ENCODE data around the gene PLAC8L1.

The PLAC8L1 gene

DNA sequence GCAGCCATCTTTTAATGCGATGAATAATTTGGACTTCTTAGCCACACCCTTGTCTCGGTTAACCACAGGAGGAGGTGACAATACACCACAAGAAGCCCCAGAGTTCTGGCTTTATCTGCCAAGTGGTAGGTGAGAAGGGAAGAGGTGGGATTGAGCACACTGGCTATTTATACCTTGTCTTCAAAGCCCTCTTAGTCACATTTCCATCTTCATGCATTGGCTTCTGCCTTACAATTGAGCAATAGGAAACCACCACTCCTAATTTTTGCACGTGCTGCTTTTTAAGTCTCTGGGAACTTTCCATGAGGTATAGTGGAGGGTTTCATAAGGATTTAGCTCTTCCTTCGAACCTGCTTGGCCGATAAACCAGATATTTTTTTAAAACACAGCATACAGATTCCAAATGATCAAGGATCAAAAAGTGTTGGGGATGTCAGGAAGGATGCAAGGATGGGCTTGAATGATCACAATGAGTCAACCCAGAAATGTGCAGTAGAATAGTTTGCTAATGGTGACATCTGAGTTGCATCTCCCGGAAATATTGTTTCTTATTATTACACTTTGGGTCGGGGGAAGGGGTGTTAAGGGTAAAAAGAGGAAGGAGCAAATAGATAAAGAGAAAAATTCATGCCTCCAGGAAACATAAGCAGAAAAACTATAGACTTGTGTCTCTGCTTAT, 25.5 kb downstream of the PLAC8L1 start:
- DNase-seq (ENCODE audit: low spot score): no peak

DNA sequence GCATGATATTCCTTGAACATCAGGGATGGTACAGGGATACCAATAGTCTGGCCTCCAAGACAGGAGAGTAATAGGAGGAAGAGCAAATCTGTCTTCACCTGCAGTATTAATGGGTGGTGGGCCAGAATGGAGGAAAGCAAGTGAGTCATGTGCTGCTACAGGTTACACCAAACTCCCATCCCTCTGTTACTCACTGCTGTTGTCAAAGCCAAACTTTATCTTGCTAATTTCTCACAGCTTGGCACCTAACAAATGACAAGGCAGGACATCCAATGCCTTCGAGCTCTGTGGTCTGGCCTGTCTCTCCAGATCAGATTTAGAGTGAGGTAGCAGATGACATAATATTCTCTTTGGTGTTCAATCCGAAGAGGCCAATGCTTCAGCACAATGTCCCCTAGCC, 26.8 kb downstream of the PLAC8L1 start:
- DNase-seq (ENCODE audit: low spot score): no peak

DNA sequence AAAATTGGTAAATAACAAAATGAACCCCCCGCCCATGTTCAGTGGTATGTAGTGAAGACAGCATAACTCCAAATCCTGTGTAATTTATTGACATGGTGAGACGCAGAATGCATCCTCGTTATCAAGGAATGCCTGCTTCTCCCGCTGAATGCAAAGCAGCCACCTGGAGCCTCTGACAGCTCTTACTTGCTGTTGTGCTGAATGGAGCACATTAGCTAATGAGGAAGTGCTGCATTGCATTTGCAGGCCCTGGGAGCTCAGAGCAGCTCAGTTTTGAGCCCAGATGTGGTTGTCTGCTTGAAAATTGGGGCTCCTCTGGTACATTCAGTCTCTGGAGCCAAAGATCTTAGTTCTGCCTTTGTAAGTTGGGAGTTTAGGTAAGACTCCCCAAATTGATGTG, 28.9 kb downstream of the PLAC8L1 start:
- no peak for DNase-seq (ENCODE audit: low spot score)

DNA sequence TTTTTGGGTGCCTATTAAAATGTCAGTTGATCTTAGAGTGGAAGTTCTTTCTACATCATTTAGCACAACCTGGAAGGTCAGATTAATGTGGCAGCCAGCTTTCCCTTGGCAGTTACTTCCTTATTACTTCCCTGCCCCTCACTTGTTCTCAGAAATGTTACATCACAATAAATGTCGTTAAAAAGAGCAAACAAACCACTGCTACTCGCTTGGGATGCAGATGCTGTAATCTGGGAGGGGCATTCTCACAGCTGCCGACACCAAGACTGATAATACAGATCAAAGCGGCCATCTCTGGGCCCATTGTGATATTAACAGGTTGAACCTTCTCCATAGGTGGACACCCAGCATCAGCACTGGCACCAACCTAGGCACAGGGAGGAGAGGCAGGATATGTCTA, 29.3 kb downstream of the PLAC8L1 start:
- no peak for DNase-seq (ENCODE audit: low spot score)

DNA sequence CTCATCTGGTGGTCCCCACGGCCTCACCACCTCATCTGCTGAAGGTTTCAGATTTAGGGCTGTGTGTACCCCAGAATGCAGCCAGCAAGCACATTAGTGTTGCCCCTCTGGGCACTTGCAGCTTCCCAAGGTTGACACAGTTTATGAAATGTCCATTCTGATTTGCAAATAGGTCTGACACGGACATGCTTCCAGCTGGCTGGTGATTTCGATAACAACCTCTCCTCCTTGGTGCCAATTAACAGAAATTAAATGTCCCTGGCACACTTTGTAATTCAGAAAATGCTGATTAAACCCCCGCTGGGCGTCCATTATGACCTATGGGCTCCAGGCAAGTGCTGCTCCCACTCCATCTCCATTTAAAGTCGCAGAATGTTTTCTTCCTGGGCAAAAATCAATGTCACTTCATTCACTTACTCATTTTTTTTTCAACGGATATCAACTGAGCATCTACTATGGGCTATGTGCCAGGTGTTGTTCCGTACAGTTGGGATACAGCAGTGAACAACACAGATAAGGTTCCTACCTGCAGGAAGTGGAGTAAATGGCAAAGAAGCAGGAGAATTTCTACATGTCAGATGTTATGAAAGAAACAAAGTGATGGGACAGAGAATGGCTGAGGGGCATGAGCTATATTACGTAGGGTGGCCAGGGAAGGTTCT, 32.0 kb downstream of the PLAC8L1 start:
- no peak for DNase-seq (ENCODE audit: low spot score)

DNA sequence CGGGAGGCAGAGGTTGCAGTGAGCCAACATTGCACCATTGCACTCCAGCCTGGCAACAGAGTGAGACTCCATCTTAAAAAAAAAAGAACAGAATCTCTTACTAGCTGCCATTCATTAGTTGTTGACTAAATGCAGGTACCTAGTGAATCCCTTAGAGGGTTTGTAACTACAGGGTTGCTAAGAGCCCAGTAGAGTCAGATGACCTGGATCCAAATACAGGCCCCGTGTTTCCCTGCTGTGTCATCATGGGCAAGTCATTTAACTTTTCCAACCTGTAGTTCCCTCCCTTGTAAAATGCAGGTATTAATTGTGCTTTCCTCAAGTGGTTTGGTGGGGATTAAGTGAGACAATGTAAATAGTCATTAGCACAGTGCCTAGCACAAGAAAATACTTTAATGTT, 32.8 kb downstream of the PLAC8L1 start:
- no peak for DNase-seq (ENCODE audit: low spot score)

DNA sequence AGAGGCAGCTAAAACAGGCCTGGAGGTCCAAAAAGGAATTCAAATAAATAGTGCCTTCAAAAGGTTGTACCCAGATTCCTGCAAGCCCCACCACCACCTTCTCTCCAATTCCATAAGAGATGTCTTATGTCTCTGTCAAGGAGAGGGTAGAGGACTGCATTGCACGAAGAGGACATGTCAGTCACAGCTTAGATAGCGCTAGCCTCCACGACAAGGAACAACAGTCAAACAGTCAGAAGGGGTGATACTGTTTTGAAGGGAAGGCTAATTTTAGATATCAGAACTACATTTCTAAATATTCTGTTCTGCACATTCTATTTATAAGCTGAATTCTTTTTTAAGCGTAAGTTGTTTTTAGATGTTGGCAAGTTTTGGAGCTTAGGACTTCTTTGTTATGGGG, 34.2 kb downstream of the PLAC8L1 start:
- DNase-seq (ENCODE audit: low spot score): no peak

DNA sequence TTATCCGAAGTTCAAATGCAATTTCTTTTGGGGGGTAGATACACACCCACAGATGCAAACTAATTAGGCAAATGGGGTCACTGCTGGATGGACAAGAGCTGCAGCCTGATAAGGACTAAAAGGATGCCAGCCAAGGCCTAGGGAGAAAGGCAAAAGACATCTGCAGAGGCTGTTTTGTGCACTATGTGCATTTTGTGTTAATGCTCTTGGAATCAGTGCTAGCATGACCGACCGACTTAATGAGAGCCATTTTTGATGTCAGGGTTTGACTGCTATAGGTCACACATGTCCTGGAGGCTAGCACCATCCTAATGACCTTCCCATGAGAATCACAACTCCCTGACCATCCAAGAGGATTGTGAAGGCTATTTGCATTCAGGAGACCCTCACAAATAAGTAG, 34.6 kb downstream of the PLAC8L1 start:
- no peak for DNase-seq (ENCODE audit: low spot score)

DNA sequence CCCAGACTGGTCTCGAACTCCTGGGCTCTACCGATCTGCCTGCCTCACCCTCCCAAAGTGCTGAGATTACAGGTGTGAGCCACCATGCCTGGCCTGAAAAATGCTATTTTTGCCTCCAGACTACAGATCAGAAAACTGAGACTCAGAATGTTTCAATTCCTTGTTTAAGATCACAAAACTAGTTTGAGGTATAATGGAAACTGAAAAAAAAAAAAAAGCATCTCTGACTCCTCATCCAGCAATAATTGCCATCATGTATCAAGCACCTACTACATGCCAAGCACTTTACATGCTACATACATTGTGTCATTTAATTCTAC, 35.6 kb downstream of the PLAC8L1 start:
- no peak for DNase-seq (ENCODE audit: low spot score)

DNA sequence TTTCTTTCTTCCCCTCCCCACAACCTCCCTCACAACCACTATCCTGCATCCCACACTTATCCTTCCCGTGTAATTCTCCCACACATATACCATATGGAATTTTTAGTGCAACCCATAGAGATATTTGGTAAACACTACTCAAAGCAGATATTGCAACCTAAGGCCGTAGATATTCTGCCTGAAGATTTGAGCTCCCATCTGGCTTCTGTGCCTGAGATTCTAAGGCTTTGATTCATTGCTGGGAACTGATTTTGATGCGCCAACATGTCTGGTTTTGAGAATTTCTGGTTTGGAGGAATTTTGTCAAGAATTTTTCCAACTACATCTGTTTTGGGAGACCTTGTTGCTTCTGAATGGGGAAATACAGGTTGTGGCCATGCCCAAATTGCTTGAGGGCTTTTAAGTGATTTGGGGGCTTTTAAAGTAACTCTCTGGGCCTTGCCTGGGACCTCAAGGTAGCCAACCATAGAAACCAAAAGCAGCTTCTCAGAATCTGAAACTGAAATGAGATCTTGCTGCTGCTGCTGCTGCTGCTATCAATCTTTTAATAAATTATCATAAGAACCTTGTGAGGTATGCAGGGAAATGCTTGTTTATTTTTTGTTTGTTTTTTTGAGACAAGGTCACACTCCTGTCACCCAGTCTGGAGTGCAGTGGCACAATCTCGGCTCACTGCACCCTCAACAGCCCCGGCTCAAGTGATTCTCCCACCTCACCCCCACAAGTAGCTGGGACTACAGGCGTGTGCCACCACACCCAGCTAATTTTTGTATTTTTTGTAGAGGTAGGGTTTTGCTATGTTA, 36.2 kb downstream of the PLAC8L1 start:
- no peak for DNase-seq (ENCODE audit: low spot score)

DNA sequence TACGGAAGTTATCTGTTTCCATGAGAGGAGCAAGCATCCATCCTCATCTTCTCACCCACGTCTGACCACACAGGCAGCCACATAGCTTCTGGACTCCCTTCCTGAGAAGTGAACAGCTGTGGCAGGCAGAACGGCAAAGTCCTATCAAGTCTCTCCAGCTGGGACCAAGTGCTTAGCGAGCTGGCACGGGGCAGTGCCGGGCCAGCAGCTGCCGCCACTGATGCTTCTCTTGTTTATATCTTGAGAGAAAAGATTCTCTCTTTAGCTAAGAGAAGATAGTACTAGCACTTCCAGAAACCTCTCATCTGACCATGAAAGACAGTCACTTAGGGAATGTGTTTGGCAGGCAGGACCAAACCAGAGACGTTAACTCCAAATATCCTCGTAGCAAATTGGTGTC, 37.2 kb downstream of the PLAC8L1 start:
- no peak for DNase-seq (ENCODE audit: low spot score)

DNA sequence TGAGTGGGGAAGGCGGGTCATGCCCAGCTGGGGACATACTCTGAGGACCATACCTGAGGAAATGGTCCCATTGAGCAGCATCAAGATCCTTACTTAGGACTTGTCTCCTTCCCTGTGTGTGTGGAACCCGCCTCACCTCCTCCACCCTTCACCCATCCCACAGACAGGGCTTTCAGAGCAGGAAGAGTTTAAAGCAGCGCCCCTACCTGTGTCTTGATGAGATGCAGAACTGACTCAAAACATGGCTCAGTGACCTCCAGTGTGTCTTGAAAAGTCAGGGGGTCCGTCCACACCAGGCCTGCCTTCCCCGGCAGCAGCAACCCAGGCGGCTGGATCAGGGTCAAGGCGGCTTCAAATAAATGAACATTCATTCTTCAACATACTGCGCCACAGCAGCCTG, 38.4 kb downstream of the PLAC8L1 start:
- DNase-seq (ENCODE audit: low spot score): no peak

DNA sequence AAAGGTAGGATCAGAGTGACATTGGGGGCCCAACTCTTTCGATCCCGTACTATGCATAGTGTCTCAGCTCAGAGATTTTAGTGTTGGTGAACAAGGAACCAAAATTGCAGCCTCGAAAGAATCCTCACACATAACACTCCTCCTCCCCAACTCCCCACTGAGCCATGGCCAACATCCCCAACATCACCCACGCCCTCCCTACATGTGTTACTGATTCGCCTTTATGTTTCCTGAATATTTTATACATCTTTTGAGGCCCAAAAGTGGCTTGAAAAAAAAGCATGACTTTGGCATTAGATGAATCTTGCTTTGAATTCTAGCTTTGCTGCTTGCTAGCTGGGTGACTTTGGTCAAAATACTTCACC, 45.2 kb downstream of the PLAC8L1 start:
- no peak for DNase-seq (ENCODE audit: low spot score)

DNA sequence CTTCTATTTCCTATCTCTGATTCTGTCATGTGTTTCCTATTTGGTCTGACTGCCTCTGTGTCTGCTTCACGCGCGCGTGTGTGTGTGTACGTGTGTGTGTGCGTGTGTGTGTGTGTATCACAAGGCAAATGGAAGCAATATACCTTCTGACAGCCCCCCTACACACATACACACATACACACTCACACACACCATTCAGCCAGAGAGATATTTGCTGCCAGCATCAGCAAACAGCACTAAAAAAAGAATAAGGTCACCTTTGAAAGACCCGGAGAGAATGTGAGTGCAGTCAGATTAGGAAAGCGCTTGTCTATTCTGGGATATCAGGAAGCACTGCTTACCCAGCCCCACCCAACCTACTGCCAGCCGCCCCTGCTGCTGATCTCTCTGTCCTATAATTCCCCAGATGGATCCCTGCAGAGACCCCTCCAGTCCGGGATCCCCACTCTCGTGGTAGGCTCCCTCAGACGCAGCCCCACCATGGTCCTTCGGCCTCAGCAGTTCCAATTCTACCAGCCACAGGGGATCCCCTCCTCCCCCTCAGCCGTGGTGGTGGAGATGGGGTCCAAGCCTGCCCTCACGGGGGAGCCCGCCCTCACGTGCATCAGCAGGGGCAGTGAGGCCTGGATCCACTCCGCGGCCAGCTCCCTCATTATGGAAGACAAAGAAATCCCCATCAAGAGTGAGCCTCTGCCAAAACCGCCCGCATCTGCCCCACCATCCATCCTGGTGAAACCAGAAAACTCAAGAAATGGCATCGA, 45.7 kb downstream of the PLAC8L1 start:
- DNase-seq (ENCODE audit: low spot score): no peak

DNA sequence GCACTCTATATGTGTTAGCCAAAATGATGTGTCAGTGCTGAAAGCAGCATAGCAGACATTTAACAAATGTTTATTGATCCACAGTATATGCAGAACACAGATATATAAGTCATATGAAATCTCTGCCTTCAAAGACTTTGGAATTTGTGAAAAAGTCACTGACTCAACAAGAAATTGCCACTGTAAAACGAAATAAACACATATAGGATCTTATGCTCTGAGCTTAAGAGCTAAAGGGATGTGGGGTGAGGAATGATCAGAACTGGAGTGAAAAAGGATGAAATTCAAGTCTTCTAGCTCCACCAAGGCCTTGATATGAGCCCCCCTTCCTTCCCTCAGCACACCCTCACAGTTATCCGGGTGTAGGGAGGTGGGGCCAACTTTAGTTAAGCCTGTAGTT, 49.9 kb downstream of the PLAC8L1 start:
- no peak for DNase-seq (ENCODE audit: low spot score)

DNA sequence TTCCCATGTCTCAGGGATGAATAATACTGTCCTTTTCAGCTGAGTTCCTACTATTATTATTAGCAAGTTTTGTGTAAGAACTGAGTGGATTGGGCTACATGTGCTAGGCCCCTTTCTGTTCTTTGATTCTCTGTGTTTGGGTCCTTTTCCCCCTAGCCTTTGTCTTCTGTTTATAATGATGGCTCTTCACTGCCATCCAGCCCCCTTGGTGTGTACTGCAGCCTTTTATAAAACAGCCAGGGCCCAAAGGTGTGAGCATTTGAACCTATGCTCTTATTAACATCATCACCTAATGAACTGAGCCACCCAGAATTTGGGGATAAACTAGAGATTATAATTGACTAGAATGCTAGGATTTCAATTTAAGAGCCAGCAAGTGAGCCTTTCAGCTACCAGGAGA, 52.6 kb downstream of the PLAC8L1 start:
- no peak for DNase-seq (ENCODE audit: low spot score)

DNA sequence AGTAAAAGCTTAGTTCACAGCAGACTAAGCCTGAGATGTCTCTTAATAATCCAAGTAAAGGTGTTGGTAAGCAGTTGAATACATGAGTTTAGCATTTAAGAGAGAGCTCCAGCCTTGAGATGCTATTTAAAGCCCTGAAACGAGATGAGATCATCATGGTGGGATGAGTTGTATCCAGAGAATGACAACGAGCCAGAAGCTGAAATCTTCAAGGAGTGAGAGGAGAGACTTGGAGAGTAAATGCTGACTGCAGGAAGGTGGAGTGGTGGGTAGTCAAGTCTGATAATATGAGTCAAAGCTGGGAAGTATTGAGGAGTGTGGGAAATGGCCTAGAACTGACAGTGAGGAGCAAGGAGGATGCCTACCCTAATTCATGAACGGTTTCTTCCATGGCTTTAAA, 53.7 kb downstream of the PLAC8L1 start:
- peak; percentile 69 for DNase-seq (ENCODE audit: low spot score)

DNA sequence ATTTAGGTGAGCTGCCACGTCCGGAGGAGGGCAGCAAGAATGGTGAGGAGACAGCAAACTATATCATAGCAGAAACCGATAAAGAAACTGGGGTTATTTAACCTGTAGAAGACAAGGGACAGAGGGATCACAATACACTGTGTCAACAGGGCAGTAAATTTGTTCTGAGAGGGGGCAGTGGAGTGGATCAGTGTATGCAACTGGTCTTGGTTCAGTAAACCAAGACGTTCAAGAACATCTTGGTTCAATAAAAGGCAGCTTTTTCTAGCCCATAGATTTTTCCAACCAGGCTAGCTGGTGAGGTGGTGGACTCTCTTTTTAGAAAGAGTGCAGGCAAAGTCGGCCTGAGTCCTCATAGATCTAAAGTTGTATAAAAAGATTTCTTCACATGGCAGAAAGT, 55.3 kb downstream of the PLAC8L1 start:
- DNase-seq (ENCODE audit: low spot score): no peak

DNA sequence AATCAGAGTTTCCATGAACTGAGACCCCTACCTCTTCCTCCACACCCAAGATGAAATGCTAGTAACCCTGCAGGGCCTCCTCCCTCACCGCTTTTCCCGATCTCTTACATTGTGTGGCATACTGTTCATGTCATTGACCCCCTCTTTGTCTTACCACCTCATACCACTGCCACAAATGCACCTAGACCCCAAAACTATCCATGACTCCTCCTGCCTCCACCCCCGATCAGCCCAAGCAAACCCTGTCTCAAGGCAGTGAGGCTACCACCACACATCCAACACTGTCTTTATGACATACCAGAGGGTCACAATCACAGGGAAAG, 55.7 kb downstream of the PLAC8L1 start:
- no peak for DNase-seq (ENCODE audit: low spot score)

DNA sequence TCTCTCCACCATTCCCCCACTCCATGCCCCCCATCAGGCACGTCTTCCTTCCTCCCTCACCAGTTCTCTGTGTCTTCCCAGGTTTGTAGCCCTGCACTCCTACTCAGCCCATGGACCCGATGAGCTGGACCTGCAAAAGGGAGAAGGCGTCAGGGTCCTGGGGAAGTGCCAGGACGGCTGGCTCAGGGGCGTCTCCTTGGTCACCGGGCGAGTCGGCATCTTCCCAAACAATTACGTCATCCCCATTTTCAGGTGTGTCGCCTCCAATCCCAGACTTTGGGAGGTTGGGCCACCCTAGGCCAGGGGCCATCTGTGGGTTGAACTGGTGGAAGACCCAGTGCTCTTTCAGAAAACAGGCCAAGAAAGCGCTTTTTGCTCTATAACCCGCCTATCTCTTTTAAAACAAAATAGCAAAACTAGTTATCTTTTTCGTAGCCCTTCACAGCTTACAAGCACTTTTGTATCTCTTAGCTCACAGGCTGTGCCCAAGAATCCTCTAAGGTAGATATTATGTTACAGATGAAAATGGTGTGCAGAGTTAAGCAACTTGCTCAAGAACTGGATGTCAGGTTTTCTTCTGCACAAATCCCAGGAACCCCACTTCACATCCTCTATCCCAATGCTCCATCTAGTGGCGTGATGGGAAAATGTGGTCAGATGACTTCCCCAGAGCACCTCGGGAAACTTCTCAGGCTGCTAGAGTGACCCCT, 56.2 kb downstream of the PLAC8L1 start:
- DNase-seq (ENCODE audit: low spot score): peak; percentile 45

DNA sequence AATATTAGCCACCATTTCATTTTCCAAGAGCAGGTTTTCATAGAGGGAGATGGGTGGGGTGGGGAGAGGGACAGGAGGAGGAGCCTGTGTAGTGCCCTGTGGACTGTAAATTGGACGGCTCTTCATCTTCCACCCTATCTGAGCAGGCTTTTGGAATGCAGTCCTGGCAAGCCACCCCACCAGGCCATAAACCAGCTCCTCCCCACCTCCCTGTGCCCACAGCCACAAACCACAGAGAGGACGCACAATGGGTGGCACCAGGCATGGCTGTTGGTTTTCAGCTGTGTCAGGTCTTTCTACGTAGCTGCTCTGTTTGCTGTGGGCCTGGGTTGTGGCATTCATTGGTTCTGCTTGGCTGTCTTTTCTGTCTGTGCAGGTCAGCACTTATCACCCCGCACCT, 58.0 kb downstream of the PLAC8L1 start:
- DNase-seq (ENCODE audit: low spot score): no peak

DNA sequence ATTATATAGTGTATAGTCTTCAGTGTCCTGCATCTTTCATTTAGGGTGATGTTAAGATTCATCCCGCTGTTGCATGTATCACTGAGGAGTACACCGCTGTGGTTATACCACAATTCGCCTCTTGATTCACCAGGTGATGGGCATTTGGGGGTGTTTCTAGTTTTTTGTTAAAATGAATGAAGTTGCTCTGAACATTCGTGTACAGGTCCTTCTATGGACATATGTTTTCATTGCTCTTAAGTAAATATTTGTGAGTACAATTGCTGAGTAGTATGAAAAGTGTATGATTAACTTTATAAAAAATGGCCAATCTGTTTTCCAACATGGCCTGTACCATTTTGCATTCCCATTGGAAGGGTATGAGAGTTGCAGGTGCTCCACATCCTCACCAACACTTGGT, 61.7 kb downstream of the PLAC8L1 start:
- DNase-seq (ENCODE audit: low spot score): no peak

All from putamen (tissue), 1 donor.